DOHH2 (cell line): ENCODE results near the gene TLCD1.

Source experiments
- EZH2phosphoT487 ChIP-seq: fragments of 200-600 bp; sonication (generic); IDR thresholded peaks from 2 replicates; pipeline ENCODE4 v1.6.1; 2017; ENCODE audit warnings: borderline replicate concordance, mild to moderate bottlenecking, antibody characterized with exemption, low read length, moderate library complexity, mixed read lengths
- TF ChIP-seq, protein P1 (sequence below): fragments of 200-600 bp; sonication (generic); IDR thresholded peaks from one replicate; pipeline ENCODE4 v1.5.1; 2014; ENCODE audit warnings: antibody characterized with exemption, mild to moderate bottlenecking, low read depth, low read length; ENCODE audit not compliant: poor library complexity, severe bottlenecking

- TF ChIP-seq, protein P1, sequence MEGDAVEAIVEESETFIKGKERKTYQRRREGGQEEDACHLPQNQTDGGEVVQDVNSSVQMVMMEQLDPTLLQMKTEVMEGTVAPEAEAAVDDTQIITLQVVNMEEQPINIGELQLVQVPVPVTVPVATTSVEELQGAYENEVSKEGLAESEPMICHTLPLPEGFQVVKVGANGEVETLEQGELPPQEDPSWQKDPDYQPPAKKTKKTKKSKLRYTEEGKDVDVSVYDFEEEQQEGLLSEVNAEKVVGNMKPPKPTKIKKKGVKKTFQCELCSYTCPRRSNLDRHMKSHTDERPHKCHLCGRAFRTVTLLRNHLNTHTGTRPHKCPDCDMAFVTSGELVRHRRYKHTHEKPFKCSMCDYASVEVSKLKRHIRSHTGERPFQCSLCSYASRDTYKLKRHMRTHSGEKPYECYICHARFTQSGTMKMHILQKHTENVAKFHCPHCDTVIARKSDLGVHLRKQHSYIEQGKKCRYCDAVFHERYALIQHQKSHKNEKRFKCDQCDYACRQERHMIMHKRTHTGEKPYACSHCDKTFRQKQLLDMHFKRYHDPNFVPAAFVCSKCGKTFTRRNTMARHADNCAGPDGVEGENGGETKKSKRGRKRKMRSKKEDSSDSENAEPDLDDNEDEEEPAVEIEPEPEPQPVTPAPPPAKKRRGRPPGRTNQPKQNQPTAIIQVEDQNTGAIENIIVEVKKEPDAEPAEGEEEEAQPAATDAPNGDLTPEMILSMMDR, result no peak
- no peak for TF ChIP-seq EZH2phosphoT487
Measured at GRCh38 chr17:28719021-28719433, 7.0 kb downstream of the TLCD1 start.
